CD4-positive, CD25-positive, alpha-beta regulatory T cell (primary cell): Measurements from ENCODE around the gene ACTG1. TPM values are rescaled to one million over a fixed set of nuclear protein-coding genes. Genes with fewer than 3 reads are reported as not detected.

Source experiments
- ATAC-seq, 2 donors: fragments of 150-1000 bp; cut with Tn5 transposase; one replicate each; pipeline ENCODE4 v1.10.0; 2021; ENCODE audit warnings: low read depth in 2 of 2, moderate number of reproducible peaks in 2 of 2, moderate library complexity in 1 of 2
- DNase-seq, 3 donors: peaks; one replicate each; pipeline versions ENCODE4 v3.0.0 to v3.0.0-alpha.2; 2012 to 2022; ENCODE audit warnings: mixed read lengths in 1 of 3
- H3K27ac ChIP-seq: one replicate; pipeline ENCODE4 v1.7.0; 2013; ENCODE audit warnings: mild to moderate bottlenecking, low read length; ENCODE audit not compliant: insufficient read depth, poor library complexity, severe bottlenecking
- H3K27me3 ChIP-seq: one replicate; pipeline ENCODE4 v1.7.0; 2013; ENCODE audit warnings: low read length; ENCODE audit not compliant: control insufficient read depth, insufficient read depth
- H3K36me3 ChIP-seq: one replicate; pipeline ENCODE4 v1.7.0; 2013; ENCODE audit warnings: mild to moderate bottlenecking, low read length, moderate library complexity; ENCODE audit not compliant: control insufficient read depth, insufficient read depth
- H3K4me1 ChIP-seq: 2 replicates; pipeline ENCODE4 v1.7.0; 2013; ENCODE audit warnings: mild to moderate bottlenecking, low read length; ENCODE audit not compliant: insufficient read depth, control insufficient read depth, poor library complexity, severe bottlenecking
- H3K4me3 ChIP-seq: one replicate; pipeline ENCODE4 v1.7.0; 2013; ENCODE audit warnings: low read depth, mild to moderate bottlenecking, low read length, moderate library complexity
- H3K9me3 ChIP-seq, 2 experiments: 1 replicate in 1 of 2; 2 replicates in 1 of 2; pipeline ENCODE4 v1.7.0; 2013; ENCODE audit warnings: low read length in 2 of 2, mild to moderate bottlenecking in 1 of 2, moderate library complexity in 1 of 2; ENCODE audit not compliant: control insufficient read depth in 2 of 2
- H3K27ac Mint-ChIP-seq, 3 donors: one replicate each; pipeline ENCODE4 v1.8.0; 2020 to 2022; ENCODE audit warnings: mild to moderate bottlenecking in 3 of 3, mixed read lengths in 3 of 3, moderate library complexity in 2 of 3
- H3K27me3 Mint-ChIP-seq: one replicate; pipeline ENCODE4 v1.8.0; 2022; ENCODE audit warnings: mild to moderate bottlenecking, mixed read lengths
- H3K36me3 Mint-ChIP-seq: one replicate; pipeline ENCODE4 v1.8.0; 2020; ENCODE audit warnings: mixed read lengths
- H3K4me1 Mint-ChIP-seq, 4 donors: one replicate each; pipeline ENCODE4 v1.8.0; 2020 to 2022; ENCODE audit warnings: mixed read lengths in 4 of 4, mild to moderate bottlenecking in 1 of 4
- H3K4me3 Mint-ChIP-seq, 4 donors: one replicate each; pipeline ENCODE4 v1.8.0; 2020 to 2022; ENCODE audit warnings: mild to moderate bottlenecking in 4 of 4, mixed read lengths in 4 of 4, moderate library complexity in 3 of 4
- H3K9me3 Mint-ChIP-seq, 7 donors: one replicate each; pipeline ENCODE4 v1.8.0; 2020 to 2022; ENCODE audit warnings: mixed read lengths in 7 of 7, mild to moderate bottlenecking in 3 of 7, moderate library complexity in 2 of 7
- polyA plus RNA-seq, 4 donors: library from polyadenylated mRNA; unstranded; fragments of 300-500 nt; fragmentation: Illumina TruSeq; gene quantifications; one replicate each; pipeline ENCODE4 v1.2.3, GENCODE V29; 2021
- total RNA-seq: library from RNA; stranded (reverse); gene quantifications from one replicate; pipeline ENCODE4 v1.2.3, GENCODE V29; 2022

The ACTG1 gene
- total and polyA plus RNA-seq, 5 donors from 2014 or later = 1,684 to 2,724 (median 2,347) TPM

DNA sequence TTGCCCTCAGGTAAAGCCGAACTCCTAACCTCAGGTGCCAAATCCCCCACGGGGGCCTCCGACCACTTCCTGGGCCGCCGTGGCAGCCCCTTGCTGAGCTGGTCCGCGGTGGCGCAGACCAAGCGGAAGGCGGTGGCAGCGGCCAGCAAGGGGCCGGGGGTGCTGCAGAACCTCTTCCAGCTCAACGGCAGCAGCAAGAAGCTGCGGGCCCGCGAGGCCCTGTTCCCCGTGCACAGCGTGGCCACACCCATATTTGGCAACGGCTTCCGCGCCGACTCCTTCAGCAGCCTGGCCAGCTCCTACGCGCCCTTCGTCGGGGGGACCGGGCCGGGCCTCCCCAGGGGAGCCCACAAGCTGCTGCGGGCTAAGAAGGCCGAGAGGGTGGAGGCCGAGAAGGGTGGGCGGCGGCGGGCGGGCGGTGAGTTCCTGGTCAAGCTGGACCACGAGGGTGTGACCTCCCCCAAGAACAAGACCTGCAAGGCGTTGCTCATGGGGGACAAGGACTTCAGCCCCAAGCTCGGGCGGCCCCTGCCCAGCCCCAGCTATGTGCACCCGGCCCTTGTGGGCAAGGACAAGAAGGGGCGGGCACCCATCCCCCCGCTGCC, 51.6 kb downstream of the ACTG1 start:
- Histone ChIP-seq H3K27ac (no peak overlapping the region), H3K9me3 (no peaks in the 10 kb centered on the region), H3K27me3 (no peaks in the 10 kb centered on the region), H3K4me1 (no peaks in the 10 kb centered on the region), H3K4me3 (no peak overlapping the region), H3K36me3 (no peaks in the 10 kb centered on the region)
- H3K4me1 Mint-ChIP-seq = peaks cover 0 to under 1% (median 0%) of the 10 kb centered on the region in 4 donors
- H3K4me3 Mint-ChIP-seq = no peak overlapping the region
- no peaks in the 10 kb centered on the region for H3K9me3 Mint-ChIP-seq
- ATAC-seq (no peak), DNase-seq (no peak)
- no peaks in the 10 kb centered on the region for H3K36me3 Mint-ChIP-seq
- H3K27me3 Mint-ChIP-seq = no peaks in the 10 kb centered on the region
- no peak overlapping the region for H3K27ac Mint-ChIP-seq

Other genes with a start within 250 kb of the ACTG1 start
- gene SLC38A10, start 217.5 kb downstream of the ACTG1 start, total RNA-seq = 66.3 TPM
- 10 to 100 TPM; 38.2 to 60.1 (median 48.6) TPM for gene SLC38A10, start 217.5 kb downstream of the ACTG1 start, polyA plus RNA-seq
- 0.54 TPM for gene BAHCC1, start 117.3 kb downstream of the ACTG1 start, total RNA-seq
- gene BAHCC1, start 117.3 kb downstream of the ACTG1 start, polyA plus RNA-seq = not detected
- 0.74 TPM for gene FSCN2, start 15.6 kb upstream of the ACTG1 start, total RNA-seq
- gene FSCN2, start 15.6 kb upstream of the ACTG1 start, polyA plus RNA-seq = under 1 TPM in 1 of 4 donors, not detected in 3; 0.17 TPM
- gene FAAP100, start 39.6 kb upstream of the ACTG1 start, total RNA-seq = 28.1 TPM
- 10 to 100 TPM in 2 of 4 donors, 1 to 10 TPM in 2; 8.2 to 13.0 (median 10.4) TPM for gene FAAP100, start 39.6 kb upstream of the ACTG1 start, polyA plus RNA-seq
- 103 TPM for gene NPLOC4, start 124.3 kb upstream of the ACTG1 start, total RNA-seq
- gene NPLOC4, start 124.3 kb upstream of the ACTG1 start, polyA plus RNA-seq = 10 to 100 TPM; 48.6 to 53.1 (median 51.0) TPM
- not detected for gene TSPAN10, start 124.4 kb upstream of the ACTG1 start, total RNA-seq
- gene TSPAN10, start 124.4 kb upstream of the ACTG1 start, polyA plus RNA-seq = under 1 TPM in 3 of 4 donors, not detected in 1; 0.21 to 0.70 (median 0.24) TPM
- gene PDE6G, start 143.7 kb upstream of the ACTG1 start, total RNA-seq = 0.67 TPM
- gene PDE6G, start 143.7 kb upstream of the ACTG1 start, polyA plus RNA-seq = 1 to 10 TPM in 2 of 4 donors, under 1 TPM in 1, not detected in 1; 0.94 to 1.4 (median 1.1) TPM
- gene OXLD1, start 153.8 kb upstream of the ACTG1 start, total RNA-seq = 37.7 TPM
- 100 to 1,000 TPM in 1 of 4 donors, 10 to 100 TPM in 3; 78.4 to 108 (median 84.2) TPM for gene OXLD1, start 153.8 kb upstream of the ACTG1 start, polyA plus RNA-seq
- 30.4 TPM for gene CCDC137, start 153.9 kb upstream of the ACTG1 start, total RNA-seq
- gene CCDC137, start 153.9 kb upstream of the ACTG1 start, polyA plus RNA-seq = 10 to 100 TPM; 10.2 to 14.3 (median 12.0) TPM
- 34.7 TPM for gene ARL16, start 171.0 kb upstream of the ACTG1 start, total RNA-seq
- gene ARL16, start 171.0 kb upstream of the ACTG1 start, polyA plus RNA-seq = 10 to 100 TPM; 24.7 to 27.7 (median 26.3) TPM
- 148 TPM for gene HGS, start 171.2 kb upstream of the ACTG1 start, total RNA-seq
- 10 to 100 TPM; 23.4 to 30.5 (median 27.7) TPM for gene HGS, start 171.2 kb upstream of the ACTG1 start, polyA plus RNA-seq
- gene MRPL12, start 190.6 kb upstream of the ACTG1 start, total RNA-seq = 18.5 TPM
- 10 to 100 TPM; 45.1 to 49.2 (median 47.2) TPM for gene MRPL12, start 190.6 kb upstream of the ACTG1 start, polyA plus RNA-seq
- gene SLC25A10, start 199.5 kb upstream of the ACTG1 start, total RNA-seq = 2.5 TPM
- 1 to 10 TPM; 3.4 to 4.3 (median 3.7) TPM for gene SLC25A10, start 199.5 kb upstream of the ACTG1 start, polyA plus RNA-seq